ENCODE results near the gene DGKA. TPM values are rescaled to one million over a fixed set of nuclear protein-coding genes. Genes with fewer than 3 reads are reported as not detected.

Gene DGKA
- polyA plus RNA-seq, 1 donor from 2014 or later = 114 TPM

DNA sequence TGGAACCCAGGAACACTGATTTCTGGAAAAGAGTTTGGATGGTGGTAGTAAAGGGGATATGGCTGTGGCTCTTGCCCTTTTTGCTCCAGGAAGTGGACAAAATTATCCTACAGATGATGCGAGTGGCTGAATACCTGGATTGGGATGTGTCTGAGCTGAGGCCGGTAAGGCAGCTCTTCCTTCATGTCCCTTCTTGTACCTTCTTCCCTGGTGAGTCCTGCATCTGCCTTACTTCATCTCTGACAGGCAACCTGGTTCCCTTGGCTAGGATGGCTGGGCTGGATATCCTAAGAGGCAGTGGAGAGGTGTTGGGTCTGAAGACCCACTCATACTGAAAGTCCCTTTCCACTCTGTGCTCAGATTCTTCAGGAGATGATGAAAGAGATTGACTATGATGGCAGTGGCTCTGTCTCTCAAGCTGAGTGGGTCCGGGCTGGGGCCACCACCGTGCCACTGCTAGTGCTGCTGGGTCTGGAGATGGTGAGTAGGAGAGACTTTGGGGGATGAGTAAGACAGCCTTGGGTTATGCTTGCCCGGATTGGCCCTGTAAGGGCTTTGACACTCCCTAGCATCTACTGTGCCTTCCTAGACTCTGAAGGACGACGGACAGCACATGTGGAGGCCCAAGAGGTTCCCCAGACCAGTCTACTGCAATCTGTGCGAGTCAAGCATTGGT is 8.0 kb downstream of the DGKA start:
- Mint-ChIP-seq H3K9me3 (no peaks in the 10 kb centered on the region), H3K27ac (peak overlapping the region; percentile 3 to 46 (median 31)), H3K4me3 (no peak overlapping the region), H3K4me1 (peaks cover 16 to 28% (median 25%) of the 10 kb centered on the region in 3 donors), H3K36me3 (peaks cover 2% of the 10 kb centered on the region), H3K27me3 (no peaks in the 10 kb centered on the region)

DNA sequence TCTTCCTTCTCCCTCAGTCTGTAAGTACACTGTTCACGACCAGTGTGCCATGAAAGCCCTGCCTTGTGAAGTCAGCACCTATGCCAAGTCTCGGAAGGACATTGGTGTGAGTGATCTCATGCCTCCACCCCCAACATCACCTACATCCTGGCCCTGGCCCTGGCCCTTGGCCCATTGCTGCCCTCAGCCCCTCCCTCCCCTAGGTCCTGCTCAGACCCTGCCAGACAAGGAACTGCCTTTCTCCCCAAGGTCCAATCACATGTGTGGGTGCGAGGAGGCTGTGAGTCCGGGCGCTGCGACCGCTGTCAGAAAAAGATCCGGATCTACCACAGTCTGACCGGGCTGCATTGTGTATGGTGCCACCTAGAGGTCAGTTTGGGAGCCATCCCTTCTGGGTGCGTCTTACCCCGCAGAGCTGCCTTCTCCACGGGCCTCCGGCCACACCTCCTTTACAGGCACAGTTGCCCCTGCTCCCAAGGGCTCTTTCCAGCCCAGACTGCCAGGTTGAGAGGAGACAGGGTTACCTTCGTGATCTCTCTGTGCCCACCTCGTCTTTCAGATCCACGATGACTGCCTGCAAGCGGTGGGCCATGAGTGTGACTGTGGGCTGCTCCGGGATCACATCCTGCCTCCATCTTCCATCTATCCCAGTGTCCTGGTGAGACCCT is 9.2 kb downstream of the DGKA start:
- Mint-ChIP-seq H3K36me3 (peaks cover 5% of the 10 kb centered on the region), H3K27ac (peak overlapping the region; percentile 58 to 89 (median 85)), H3K4me1 (peaks cover 15 to 20% (median 19%) of the 10 kb centered on the region in 3 donors), H3K27me3 (no peaks in the 10 kb centered on the region), H3K9me3 (no peaks in the 10 kb centered on the region), H3K4me3 (peak overlapping the region in 3 of 4 donors; percentile 3 to 24 (median 16))

DNA sequence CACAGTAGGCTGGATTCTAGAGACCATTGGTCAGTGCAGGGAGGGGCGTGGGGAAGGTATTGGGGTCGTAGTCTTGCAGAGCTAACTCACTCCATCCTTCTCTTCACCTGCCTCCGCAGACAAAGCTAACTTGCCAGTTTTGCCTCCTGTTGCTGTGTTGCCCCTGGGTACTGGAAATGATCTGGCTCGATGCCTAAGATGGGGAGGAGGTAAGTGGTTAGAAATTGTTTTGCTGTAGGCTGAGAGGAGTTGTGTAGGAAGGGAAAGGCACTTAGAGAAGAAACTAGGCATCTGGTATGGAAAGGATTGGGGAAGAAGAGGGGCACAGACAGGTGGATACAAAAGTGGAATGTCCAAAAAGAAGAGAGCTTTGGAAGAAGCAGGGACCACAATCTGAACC is 11.1 kb downstream of the DGKA start:
- no peaks in the 10 kb centered on the region for H3K9me3 Mint-ChIP-seq
- peaks cover 13 to 19% (median 13%) of the 10 kb centered on the region in 3 donors for H3K4me1 Mint-ChIP-seq
- peaks cover 5% of the 10 kb centered on the region for H3K36me3 Mint-ChIP-seq
- H3K27me3 Mint-ChIP-seq = no peaks in the 10 kb centered on the region
- no peak overlapping the region for H3K4me3 Mint-ChIP-seq
- no peak overlapping the region for H3K27ac Mint-ChIP-seq

DNA sequence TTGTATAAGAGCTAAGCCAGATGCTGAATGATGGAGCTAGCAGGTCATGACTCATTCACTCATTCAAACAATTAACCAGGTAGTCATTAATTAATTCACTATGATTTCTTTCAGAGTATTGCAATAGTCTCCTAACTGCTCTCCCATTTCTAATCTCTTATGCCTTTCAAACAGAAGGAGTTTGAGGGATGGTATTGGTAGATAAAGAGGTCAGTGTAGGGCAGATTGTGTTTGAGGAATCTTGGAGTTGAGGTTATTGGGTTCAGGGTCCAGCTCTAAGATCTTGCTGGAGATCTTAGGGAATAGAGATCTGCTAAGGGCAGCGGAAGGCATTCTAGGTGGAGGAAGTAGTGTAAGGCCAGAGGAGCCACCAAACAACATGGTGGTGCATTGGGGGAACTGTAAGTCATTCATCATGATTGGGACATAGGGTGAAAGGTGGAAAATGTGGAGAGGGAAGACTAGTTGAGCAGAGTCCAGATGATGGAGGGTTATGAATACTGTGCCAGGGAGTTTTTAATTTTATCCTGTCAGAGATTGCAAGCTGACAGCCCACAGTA is 11.7 kb downstream of the DGKA start:
- peaks cover 5% of the 10 kb centered on the region for H3K36me3 Mint-ChIP-seq
- H3K4me3 Mint-ChIP-seq = no peak overlapping the region
- no peak overlapping the region for H3K27ac Mint-ChIP-seq
- no peaks in the 10 kb centered on the region for H3K27me3 Mint-ChIP-seq
- H3K4me1 Mint-ChIP-seq = peaks cover 8 to 18% (median 13%) of the 10 kb centered on the region in 3 donors
- H3K9me3 Mint-ChIP-seq = no peaks in the 10 kb centered on the region

DNA sequence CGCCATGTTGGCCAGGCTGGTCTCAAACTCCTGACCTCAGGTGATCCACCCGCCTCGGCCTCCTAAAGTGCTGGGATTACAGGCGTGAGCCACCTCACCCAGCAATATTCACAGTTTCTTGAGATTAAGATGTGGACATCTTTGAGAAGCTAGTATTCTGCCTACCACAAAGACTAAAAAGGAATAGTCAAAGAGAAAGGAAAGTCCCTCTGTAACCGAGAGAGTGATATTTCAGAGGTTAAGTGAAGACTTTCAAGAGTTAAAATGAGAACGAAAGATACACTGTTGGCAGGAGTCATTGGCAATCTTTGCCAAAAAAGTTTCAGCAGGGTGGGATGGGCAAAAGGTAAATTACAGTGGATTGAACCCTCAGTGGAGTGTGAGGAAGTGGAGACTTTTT is 15.6 kb downstream of the DGKA start:
- H3K27ac Mint-ChIP-seq = peak overlapping the region in 2 of 3 donors; percentile 39 to 65
- H3K4me1 Mint-ChIP-seq = peaks cover 0 to 7% (median 0%) of the 10 kb centered on the region in 3 donors
- H3K36me3 Mint-ChIP-seq = peaks cover 5% of the 10 kb centered on the region
- H3K4me3 Mint-ChIP-seq = no peak overlapping the region
- no peaks in the 10 kb centered on the region for H3K9me3 Mint-ChIP-seq
- H3K27me3 Mint-ChIP-seq = no peaks in the 10 kb centered on the region

DNA sequence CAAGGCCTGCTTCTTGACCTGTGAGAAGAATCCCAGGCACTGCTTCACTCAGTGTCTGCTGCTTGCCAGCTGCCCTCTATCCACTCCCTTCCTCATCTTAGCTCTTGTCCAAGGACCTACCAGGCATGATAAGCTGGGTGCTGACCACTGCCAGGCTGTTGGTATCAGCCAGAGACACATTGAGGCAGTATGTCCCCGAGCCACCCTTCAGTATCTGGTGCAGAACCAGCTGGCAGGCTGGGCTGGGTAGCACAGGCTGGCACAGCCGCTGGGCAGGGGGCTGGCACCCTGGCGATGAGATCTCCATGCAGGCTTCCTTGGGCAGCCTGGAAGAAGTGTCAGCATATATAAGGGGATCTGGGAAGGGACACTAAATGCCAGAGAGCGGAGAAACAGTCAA is 24.4 kb downstream of the DGKA start:
- peak overlapping the region in 2 of 3 donors; percentile 39 for H3K27ac Mint-ChIP-seq
- no peaks in the 10 kb centered on the region for H3K9me3 Mint-ChIP-seq

DNA sequence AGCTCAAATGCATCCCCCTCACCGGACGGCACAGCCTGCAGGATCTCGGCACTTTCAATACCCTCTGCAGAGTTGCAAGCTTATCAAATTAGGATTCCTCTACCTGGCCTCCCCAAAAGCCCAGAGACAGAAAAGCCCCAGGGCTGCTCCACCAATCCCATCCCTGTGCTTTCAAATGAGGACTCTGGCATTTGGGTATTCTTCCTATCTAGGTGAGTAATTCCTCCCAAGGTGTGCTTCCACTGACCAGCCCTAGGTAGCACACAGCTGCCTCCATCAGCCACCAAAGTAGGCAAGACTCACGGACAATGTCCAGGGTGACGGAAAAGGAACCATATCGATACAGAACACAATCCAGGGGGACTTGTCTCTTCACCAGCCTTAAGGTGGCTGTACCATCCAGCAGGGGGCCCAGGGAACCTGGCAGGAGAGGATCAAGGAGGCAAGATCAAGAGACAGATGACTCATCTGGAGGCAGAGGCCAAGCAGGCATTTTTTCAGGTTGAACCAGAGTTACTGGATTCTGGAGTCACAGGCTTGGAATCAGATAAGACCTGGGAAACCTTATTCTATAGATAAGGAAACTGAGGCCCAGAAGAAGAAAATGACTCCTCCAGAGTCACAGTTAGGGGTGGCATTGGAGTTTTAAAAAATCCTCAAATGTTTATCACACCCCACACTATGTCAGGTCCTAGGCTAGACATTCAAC is 25.0 kb downstream of the DGKA start:
- Mint-ChIP-seq H3K9me3 (no peaks in the 10 kb centered on the region), H3K27ac (peak overlapping the region in 2 of 3 donors; percentile 36 to 78), H3K4me1 (peaks cover 0 to 3% (median 0%) of the 10 kb centered on the region in 3 donors), H3K36me3 (peaks cover 2% of the 10 kb centered on the region), H3K27me3 (no peaks in the 10 kb centered on the region), H3K4me3 (no peak overlapping the region)

More for the DNA sequence above, 24.4 kb downstream of the DGKA start:
- peaks cover 0 to 3% (median 0%) of the 10 kb centered on the region in 3 donors for H3K4me1 Mint-ChIP-seq
- H3K36me3 Mint-ChIP-seq = peaks cover 2% of the 10 kb centered on the region
- no peaks in the 10 kb centered on the region for H3K27me3 Mint-ChIP-seq
- no peak overlapping the region for H3K4me3 Mint-ChIP-seq

DNA sequence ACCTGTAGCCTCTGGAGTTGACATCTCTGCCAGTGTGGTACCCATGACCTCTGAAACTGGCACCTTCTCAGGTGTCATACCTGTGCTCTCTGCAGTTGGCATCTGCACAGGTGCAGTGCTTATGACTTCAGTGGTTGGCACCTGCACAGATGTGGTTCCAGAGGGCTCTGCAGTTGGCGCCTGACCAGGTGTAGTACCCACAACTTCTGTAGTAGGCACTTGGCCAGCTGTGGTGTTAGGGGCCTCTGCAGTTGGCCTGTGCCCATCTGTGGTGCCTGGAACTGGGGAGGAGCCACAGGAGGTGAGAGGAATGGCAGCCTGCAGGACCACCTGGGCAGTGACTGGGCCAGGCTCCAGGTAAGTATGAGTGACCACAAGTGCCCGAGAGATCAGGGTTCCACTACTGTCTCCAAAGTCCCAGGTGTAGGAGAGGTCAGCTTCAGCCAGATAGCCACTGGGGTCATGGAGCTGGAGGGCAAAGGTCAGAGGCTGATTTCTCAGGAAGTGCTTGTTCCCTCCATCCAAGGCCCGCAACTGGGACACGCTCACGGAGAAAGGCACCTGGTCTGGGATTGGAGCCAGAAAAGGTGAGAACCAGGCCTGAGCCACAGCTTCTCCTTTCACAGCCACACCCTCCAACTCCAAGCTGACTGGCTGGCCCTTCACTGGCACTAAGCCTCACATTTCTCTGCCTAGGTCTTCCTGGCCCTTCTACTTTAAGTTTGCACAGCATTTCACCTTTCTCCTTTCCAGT is 26.3 kb downstream of the DGKA start:
- Mint-ChIP-seq H3K27ac (peak overlapping the region in 1 of 3 donors; percentile 86), H3K9me3 (no peaks in the 10 kb centered on the region), H3K36me3 (peaks cover 2% of the 10 kb centered on the region), H3K4me1 (peaks cover 0 to 3% (median 0%) of the 10 kb centered on the region in 3 donors), H3K27me3 (no peaks in the 10 kb centered on the region), H3K4me3 (no peak overlapping the region)

DNA sequence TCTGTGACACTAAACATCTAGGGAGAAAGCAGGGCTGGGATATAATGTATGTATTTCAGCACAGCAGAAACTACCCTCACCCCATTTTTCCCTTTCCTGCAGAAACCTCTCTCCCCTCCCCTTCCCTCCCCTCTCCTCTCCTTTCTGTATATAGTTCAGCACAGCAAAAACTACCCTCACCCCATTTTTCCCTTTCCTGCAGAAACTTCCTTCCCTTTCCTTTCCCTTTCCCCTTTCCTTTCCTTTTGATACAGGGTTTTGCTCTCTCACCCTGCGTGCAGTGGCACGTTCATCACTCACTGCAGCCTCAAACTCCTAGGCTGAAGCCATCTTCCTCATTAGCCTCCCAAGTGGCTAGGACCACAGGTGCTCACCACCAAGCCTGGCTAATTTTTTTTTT is 32.8 kb downstream of the DGKA start:
- no peak overlapping the region for H3K4me3 Mint-ChIP-seq
- H3K9me3 Mint-ChIP-seq = no peaks in the 10 kb centered on the region
- H3K36me3 Mint-ChIP-seq = no peaks in the 10 kb centered on the region
- peak overlapping the region in 1 of 3 donors; percentile 11 for H3K27ac Mint-ChIP-seq
- H3K27me3 Mint-ChIP-seq = no peaks in the 10 kb centered on the region
- H3K4me1 Mint-ChIP-seq = peaks cover 17 to 28% (median 22%) of the 10 kb centered on the region in 3 donors

DNA sequence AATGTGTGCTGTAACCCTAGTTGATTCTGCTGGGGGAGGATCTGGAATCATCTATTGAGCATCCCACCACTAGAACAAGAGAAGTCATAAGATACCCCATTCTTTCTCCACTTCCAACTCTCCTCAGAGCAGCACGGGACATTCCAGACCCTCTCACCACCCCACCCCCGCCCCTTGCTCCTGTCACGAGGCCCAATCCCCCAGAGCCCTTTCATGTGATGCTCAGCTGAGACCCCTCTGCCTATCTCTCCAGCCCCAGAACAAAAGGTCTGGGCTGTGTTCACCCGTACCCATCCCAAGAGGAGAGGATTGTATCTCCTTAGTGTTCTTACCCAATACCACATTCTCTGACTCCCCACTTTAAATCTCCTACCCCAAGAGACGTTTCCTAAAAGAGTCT is 34.3 kb downstream of the DGKA start:
- Mint-ChIP-seq H3K4me1 (peaks cover 19 to 28% (median 22%) of the 10 kb centered on the region in 3 donors), H3K36me3 (no peaks in the 10 kb centered on the region), H3K4me3 (peak overlapping the region in 3 of 4 donors; percentile 76 to 97 (median 96)), H3K27ac (peak overlapping the region in 2 of 3 donors; percentile 16 to 60), H3K27me3 (no peaks in the 10 kb centered on the region), H3K9me3 (no peaks in the 10 kb centered on the region)

DNA sequence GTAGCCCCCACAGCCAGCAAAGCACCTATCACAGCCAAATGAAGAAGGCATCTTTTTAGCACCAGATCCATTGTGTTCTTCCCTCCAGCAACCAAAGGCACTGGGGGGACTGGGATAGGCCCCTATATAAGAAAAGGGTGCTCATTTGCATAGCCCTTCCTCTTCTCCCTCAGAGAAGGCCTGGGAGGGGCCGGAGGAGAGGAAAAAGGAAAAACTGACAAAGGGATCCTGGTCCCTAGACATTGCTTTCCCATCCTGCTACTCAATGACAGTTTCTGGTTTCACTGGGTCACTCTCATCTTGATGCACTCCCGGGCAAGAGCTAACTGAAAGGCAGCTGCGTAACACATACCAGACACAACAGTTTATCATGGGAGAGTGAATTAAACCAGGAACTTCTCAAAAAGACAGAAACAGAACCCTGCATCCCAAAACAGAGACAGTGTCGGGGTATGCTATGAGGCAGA is 35.0 kb downstream of the DGKA start, which contains the start of gene PMEL:
Gene PMEL (minus strand): TSS at position 102 of the 467 bp plus-strand sequence. CDS start 31 bp downstream, at position 71.
- H3K27ac Mint-ChIP-seq = peak within 1 kb of the TSS; percentile 60 to 97 (median 76)
- H3K9me3 Mint-ChIP-seq = no peaks in the 10 kb centered on the region
- H3K4me3 Mint-ChIP-seq = peak within 1 kb of the TSS; percentile 90 to 97 (median 96)
- peaks cover 19 to 28% (median 22%) of the 10 kb centered on the region in 3 donors for H3K4me1 Mint-ChIP-seq
- H3K36me3 Mint-ChIP-seq = no peaks in the 10 kb centered on the region
- H3K27me3 Mint-ChIP-seq = no peaks in the 10 kb centered on the region

DNA sequence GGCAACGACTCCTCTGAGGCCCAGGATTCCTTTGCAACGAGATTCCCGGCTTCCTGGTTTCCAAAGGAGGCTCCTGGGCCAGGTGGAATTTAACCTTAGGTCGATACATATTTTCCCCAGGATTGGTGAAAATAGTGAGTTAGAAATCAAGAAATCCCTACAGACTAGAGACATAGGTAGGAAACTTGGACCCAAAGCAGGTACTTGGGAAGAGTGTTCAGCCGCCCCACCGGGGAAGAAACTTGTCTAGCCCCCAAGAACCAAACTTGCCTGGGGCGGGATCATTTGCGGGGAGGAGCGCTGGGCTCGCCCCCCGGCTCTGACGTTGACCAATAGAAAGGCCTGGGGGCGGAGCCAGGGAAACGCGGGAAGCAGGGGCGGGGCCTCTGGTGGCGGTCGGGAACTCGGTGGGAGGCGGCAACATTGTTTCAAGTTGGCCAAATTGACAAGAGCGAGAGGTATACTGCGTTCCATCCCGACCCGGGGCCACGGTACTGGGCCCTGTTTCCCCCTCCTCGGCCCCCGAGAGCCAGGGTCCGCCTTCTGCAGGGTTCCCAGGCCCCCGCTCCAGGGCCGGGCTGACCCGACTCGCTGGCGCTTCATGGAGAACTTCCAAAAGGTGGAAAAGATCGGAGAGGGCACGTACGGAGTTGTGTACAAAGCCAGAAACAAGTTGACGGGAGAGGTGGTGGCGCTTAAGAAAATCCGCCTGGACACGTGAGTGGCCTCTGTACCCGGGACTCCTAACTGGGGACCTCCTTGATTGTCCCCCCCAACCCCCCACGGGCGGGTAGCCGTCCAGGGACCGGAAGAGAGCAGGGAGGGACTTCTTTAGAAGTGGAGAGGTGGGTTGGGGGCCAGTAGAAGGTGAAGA is 35.7 kb downstream of the DGKA start, which contains the start of gene CDK2:
Gene CDK2 (plus strand): TSS at position 423 of the 874 bp plus-strand sequence. CDS start 179 bp downstream, at position 602.
- Mint-ChIP-seq H3K36me3 (no peaks in the 10 kb centered on the region), H3K4me3 (peak within 1 kb of the TSS; percentile 90 to 97 (median 96)), H3K27ac (peak within 1 kb of the TSS; percentile 60 to 97 (median 76)), H3K27me3 (no peaks in the 10 kb centered on the region), H3K4me1 (peaks cover 19 to 28% (median 23%) of the 10 kb centered on the region in 3 donors), H3K9me3 (no peaks in the 10 kb centered on the region)

DNA sequence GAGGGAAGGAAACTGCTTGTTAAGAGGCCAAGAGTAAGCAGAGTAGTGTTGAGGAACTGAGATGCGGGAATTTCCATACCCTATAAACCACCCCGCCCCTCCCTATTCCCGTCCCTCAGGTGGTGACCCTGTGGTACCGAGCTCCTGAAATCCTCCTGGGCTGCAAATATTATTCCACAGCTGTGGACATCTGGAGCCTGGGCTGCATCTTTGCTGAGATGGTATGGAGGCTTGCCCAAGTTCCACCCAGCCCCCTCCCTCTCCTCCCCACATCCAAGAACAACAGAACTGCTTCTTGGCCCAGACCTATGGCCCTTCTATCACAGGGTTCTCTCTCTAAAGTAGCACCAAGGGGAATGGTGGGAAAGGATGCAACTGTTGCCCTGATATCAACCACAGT is 38.4 kb downstream of the DGKA start:
- Mint-ChIP-seq H3K4me3 (peak overlapping the region in 1 of 4 donors; percentile 96), H3K4me1 (peaks cover 17 to 28% (median 26%) of the 10 kb centered on the region in 3 donors), H3K27me3 (no peaks in the 10 kb centered on the region), H3K9me3 (no peaks in the 10 kb centered on the region), H3K27ac (peak overlapping the region in 1 of 3 donors; percentile 31), H3K36me3 (no peaks in the 10 kb centered on the region)

Data from IgD-negative memory B cell (primary cell).